Measurements from ENCODE around the gene MANEAL.

MANEAL gene

GRCh38 chr1:37828410-37829074 lies 34.9 kb downstream of the MANEAL start:
- no peak for DNase-seq

GRCh38 chr1:37831109-37831508 lies 37.5 kb downstream of the MANEAL start:
- DNase-seq = no peak

- DNase-seq = no peak
These were observed 38.2 kb downstream of the MANEAL start for GRCh38 chr1:37831809-37832208.

- no peak for DNase-seq
These were observed 43.1 kb downstream of the MANEAL start for GRCh38 chr1:37836788-37837187.

- DNase-seq = no peak
These were observed 46.0 kb downstream of the MANEAL start for GRCh38 chr1:37839676-37840075.

GRCh38 chr1:37840711-37841110 lies 47.1 kb downstream of the MANEAL start:
- no peak for DNase-seq

GRCh38 chr1:37841652-37842051 lies 48.0 kb downstream of the MANEAL start:
- DNase-seq = no peak

GRCh38 chr1:37844536-37844935 lies 50.9 kb downstream of the MANEAL start:
- DNase-seq = no peak

GRCh38 chr1:37845049-37845646 lies 51.5 kb downstream of the MANEAL start:
- no peak for DNase-seq

- DNase-seq = no peak
These were observed 52.1 kb downstream of the MANEAL start for GRCh38 chr1:37845786-37846185.

- DNase-seq = no peak
These were observed 53.1 kb downstream of the MANEAL start for GRCh38 chr1:37846647-37847339.

- no peak for DNase-seq
These were observed 55.8 kb downstream of the MANEAL start for GRCh38 chr1:37849480-37849879.

- no peak for DNase-seq
These were observed 56.8 kb downstream of the MANEAL start for GRCh38 chr1:37850352-37850955.

Data from NCI-H510A treated with DMSO at 0.1 percent for 48 hours (cell line).